ENCODE data around the gene PSRC1.

The PSRC1 gene

DNA sequence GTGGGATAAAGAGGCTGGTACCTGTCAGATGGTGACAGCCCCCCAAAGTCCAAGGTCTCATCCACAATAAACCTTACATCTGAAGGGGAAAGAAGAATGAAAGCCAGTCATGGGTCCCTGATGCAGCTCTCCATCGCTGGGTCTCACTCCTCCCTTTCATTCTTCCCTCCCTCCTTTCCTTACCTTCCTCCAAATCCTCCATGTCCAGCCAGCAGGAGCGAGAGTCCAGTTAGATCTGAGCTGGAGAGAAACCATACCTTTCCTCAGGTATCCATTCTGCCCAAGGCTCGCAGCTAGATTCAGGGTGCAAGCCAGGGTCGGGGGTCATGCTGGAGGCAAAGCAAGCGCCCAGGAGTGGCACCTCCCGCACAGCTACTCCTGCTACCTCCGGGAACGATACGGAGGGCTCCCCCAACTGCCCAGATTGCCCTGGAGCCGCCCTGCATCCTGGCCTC, 421 bp downstream of the PSRC1 start:
- Mint-ChIP-seq H3K36me3 (ENCODE audit: low read depth) (no peaks in the 10 kb centered on the region), H3K9me3 (no peaks in the 10 kb centered on the region), H3K27me3 (no peaks in the 10 kb centered on the region), H3K27ac (peak overlapping the region; percentile 71), H3K4me3 (peak overlapping the region; percentile 91), H3K4me1 (ENCODE audit: low read depth) (peaks cover 21% of the 10 kb centered on the region)

GRCh38 chr1:109281680-109282496, 1.1 kb downstream of the PSRC1 start:
- H3K9me3 Mint-ChIP-seq: no peaks in the 10 kb centered on the region
- H3K27ac Mint-ChIP-seq: no peak overlapping the region
- H3K36me3 Mint-ChIP-seq (ENCODE audit: low read depth): no peaks in the 10 kb centered on the region
- peaks cover 24% of the 10 kb centered on the region for H3K4me1 Mint-ChIP-seq (ENCODE audit: low read depth)
- no peaks in the 10 kb centered on the region for H3K27me3 Mint-ChIP-seq
- H3K4me3 Mint-ChIP-seq: peak overlapping the region; percentile 91

GRCh38 chr1:109280862-109281261, 2.1 kb downstream of the PSRC1 start:
- Mint-ChIP-seq H3K4me3 (no peak overlapping the region), H3K27me3 (no peaks in the 10 kb centered on the region), H3K9me3 (no peaks in the 10 kb centered on the region), H3K36me3 (ENCODE audit: low read depth) (no peaks in the 10 kb centered on the region), H3K27ac (no peak overlapping the region), H3K4me1 (ENCODE audit: low read depth) (peaks cover 24% of the 10 kb centered on the region)

DNA sequence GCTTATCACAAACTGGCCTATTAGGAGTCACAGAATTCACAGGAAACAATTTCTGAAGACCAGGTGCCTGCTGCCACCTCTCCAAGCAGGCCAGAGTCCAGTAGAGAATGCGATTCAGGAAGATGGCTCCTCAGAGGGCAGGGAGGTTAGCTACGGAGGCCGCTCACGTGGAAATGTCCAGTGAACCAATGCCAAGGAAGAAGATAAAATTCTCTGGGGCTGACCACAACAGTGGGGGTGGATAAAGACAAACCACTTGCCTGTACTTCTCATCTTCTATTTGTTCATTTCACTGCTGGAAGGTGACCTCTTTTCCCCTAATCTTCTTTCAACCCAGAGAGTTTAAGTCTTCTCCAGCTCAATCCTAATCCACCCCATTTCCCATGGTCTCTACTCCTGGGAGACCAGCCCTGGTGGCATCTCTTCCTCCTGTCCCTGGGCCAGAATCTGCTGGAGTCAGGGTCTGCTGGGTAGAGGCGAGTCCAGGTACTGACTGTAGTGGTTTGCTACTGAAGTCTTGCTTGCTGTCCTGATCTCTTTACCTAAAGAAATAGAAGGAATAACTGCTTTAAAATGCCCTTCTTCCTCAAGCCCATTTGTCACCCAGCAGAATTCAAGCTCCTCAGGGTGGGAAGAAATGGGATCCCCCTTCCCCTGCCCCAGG, 3.2 kb downstream of the PSRC1 start:
- H3K4me1 Mint-ChIP-seq (ENCODE audit: low read depth): peaks cover 24% of the 10 kb centered on the region
- no peak overlapping the region for H3K27ac Mint-ChIP-seq
- no peaks in the 10 kb centered on the region for H3K36me3 Mint-ChIP-seq (ENCODE audit: low read depth)
- H3K9me3 Mint-ChIP-seq: no peaks in the 10 kb centered on the region
- no peaks in the 10 kb centered on the region for H3K27me3 Mint-ChIP-seq
- H3K4me3 Mint-ChIP-seq: no peak overlapping the region

DNA sequence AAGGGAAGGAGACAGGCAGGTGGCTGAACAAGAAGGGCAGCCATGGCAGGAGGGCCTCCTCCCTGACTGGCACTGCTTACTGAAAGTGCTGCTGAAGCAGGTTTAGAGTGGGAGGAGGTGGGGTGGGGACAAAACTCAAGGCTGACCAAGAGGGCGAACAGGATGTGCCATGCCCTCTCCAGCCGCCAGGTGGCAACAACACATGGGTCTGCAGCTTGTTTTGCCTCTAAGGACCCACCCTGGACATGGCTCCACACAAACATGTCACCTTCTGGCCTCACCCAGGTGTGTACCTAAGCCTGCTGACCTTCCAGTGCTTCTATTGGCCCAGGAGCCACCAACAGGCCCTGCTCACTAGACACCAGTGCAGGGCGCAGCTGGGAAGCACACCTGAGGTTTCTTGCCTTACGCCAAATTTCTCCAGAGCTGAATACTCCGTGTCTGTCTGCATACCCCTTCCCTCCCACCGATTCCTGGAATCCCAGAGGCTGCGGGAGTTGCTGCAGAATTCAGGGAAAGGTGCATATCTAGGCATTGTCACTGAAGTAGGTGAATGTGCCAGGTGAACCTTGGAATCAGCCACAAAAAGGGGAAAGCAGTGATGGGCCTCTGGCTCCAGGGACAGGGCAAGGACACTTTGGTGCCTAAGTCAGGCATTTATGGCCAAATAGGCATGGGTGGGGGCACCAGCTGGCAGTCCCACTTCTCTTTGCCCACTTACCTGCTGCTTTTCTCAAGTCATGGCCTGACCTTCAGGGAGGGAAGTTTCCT, 5.3 kb downstream of the PSRC1 start:
- no peaks in the 10 kb centered on the region for H3K27me3 Mint-ChIP-seq
- H3K4me1 Mint-ChIP-seq (ENCODE audit: low read depth): peaks cover 15% of the 10 kb centered on the region
- H3K4me3 Mint-ChIP-seq: no peak overlapping the region
- H3K9me3 Mint-ChIP-seq: no peaks in the 10 kb centered on the region
- H3K36me3 Mint-ChIP-seq (ENCODE audit: low read depth): no peaks in the 10 kb centered on the region
- H3K27ac Mint-ChIP-seq: no peak overlapping the region

GRCh38 chr1:109275706-109276345, 7.1 kb downstream of the PSRC1 start:
- Mint-ChIP-seq H3K4me1 (ENCODE audit: low read depth) (peaks cover 8% of the 10 kb centered on the region), H3K27ac (no peak overlapping the region), H3K36me3 (ENCODE audit: low read depth) (no peaks in the 10 kb centered on the region), H3K27me3 (no peaks in the 10 kb centered on the region), H3K4me3 (no peak overlapping the region), H3K9me3 (no peaks in the 10 kb centered on the region)

DNA sequence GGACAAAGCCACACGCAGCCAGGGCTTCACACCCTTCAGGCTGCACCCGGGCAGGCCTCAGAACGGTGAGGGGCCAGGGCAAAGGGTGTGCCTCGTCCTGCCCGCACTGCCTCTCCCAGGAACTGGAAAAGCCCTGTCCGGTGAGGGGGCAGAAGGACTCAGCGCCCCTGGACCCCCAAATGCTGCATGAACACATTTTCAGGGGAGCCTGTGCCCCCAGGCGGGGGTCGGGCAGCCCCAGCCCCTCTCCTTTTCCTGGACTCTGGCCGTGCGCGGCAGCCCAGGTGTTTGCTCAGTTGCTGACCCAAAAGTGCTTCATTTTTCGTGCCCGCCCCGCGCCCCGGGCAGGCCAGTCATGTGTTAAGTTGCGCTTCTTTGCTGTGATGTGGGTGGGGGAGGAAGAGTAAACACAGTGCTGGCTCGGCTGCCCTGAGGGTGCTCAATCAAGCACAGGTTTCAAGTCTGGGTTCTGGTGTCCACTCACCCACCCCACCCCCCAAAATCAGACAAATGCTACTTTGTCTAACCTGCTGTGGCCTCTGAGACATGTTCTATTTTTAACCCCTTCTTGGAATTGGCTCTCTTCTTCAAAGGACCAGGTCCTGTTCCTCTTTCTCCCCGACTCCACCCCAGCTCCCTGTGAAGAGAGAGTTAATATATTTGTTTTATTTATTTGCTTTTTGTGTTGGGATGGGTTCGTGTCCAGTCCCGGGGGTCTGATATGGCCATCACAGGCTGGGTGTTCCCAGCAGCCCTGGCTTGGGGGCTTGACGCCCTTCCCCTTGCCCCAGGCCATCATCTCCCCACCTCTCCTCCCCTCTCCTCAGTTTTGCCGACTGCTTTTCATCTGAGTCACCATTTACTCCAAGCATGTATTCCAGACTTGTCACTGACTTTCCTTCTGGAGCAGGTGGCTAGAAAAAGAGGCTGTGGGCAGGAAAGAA, 8.1 kb downstream of the PSRC1 start:
- H3K27me3 Mint-ChIP-seq: no peaks in the 10 kb centered on the region
- no peak overlapping the region for H3K4me3 Mint-ChIP-seq
- no peaks in the 10 kb centered on the region for H3K9me3 Mint-ChIP-seq
- H3K36me3 Mint-ChIP-seq (ENCODE audit: low read depth): no peaks in the 10 kb centered on the region
- no peak overlapping the region for H3K27ac Mint-ChIP-seq
- H3K4me1 Mint-ChIP-seq (ENCODE audit: low read depth): peaks cover 8% of the 10 kb centered on the region

DNA sequence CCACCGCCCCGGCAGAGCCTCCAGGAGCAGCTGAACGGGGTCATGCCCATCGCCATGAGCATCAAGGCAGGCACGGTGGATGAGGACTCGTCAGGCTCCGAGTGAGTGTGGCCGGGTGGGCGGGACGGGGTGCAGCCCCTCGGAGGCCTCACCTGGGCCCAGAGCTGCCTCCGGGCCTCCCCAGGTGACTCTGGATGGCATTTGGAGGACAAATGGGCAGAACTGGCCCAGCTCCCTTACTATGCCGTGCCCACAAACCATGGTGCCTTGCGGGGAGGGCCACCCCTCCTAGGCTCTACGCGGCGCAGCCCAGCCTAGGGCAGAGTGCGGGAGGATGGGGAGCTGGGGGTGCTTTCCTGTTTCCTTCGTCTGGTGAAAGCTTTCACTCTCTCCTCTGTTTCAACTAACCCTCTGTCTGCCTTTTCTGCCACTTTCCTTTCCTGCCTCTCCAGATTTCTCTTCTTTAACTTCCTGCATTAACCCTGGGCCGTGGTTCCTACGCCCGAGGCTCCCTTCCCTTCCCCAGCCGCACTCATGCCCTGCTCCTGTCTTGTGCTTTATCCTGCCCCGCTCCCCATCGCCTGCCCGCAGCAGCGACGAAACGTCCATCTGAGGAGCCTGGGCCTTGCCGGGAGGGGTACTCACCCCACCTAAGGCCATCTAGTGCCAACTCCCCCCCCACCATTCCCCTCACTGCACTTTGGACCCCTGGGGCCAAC, 9.2 kb downstream of the PSRC1 start:
- Mint-ChIP-seq H3K36me3 (ENCODE audit: low read depth) (no peaks in the 10 kb centered on the region), H3K9me3 (no peaks in the 10 kb centered on the region), H3K27ac (no peak overlapping the region), H3K27me3 (no peaks in the 10 kb centered on the region), H3K4me3 (no peak overlapping the region), H3K4me1 (ENCODE audit: low read depth) (peaks cover 8% of the 10 kb centered on the region)

GRCh38 chr1:109272831-109273547, 10.0 kb downstream of the PSRC1 start:
- no peaks in the 10 kb centered on the region for H3K27me3 Mint-ChIP-seq

DNA sequence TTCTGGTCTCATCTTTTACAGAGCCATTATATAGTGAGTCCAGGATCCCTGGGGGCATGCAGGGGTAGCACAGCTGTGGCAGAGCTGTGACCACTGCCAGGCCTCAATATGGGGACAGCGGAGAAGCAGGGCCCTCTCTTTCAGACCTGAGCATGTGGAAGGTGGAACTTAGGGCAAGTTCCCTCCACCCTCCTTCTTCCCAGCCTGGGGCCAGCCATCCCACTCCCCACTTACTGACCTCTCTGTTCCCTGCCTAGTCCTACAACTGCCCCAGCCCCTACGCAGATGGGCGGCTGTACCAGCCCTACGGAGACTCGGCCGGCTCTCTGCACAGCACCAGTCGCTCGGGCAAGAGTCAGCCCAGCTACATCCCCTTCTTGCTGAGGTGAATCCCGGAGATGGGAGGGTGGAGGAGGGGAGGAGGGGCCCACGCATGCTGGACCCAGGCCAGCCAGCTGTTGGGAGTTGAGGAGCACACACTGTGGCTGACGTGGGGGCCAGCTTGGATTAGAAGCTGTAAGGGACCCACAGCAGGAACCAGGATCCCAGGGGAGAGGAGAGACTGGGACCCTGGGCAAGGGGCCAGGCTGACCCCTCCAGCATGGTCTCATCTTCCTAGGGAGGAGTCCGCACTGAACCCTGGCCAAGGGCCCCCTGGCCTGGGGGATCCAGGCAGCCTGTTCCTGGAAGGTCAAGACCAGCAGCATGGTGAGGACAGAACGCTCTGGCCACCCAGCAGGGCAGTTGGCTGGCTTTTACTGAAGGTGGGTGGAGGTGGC, 10.7 kb downstream of the PSRC1 start:
- no peak overlapping the region for H3K27ac Mint-ChIP-seq
- H3K36me3 Mint-ChIP-seq (ENCODE audit: low read depth): no peaks in the 10 kb centered on the region
- no peaks in the 10 kb centered on the region for H3K9me3 Mint-ChIP-seq
- H3K4me3 Mint-ChIP-seq: no peak overlapping the region
- H3K27me3 Mint-ChIP-seq: no peaks in the 10 kb centered on the region
- peaks cover 7% of the 10 kb centered on the region for H3K4me1 Mint-ChIP-seq (ENCODE audit: low read depth)

More at GRCh38 chr1:109272831-109273547, 10.0 kb downstream of the PSRC1 start:
- no peak overlapping the region for H3K4me3 Mint-ChIP-seq
- no peaks in the 10 kb centered on the region for H3K9me3 Mint-ChIP-seq
- no peaks in the 10 kb centered on the region for H3K36me3 Mint-ChIP-seq (ENCODE audit: low read depth)
- H3K27ac Mint-ChIP-seq: no peak overlapping the region
- H3K4me1 Mint-ChIP-seq (ENCODE audit: low read depth): peaks cover 8% of the 10 kb centered on the region

- H3K4me3 Mint-ChIP-seq: no peak overlapping the region
- H3K9me3 Mint-ChIP-seq: no peaks in the 10 kb centered on the region
- H3K27ac Mint-ChIP-seq: no peak overlapping the region
- no peaks in the 10 kb centered on the region for H3K36me3 Mint-ChIP-seq (ENCODE audit: low read depth)
- peaks cover 5% of the 10 kb centered on the region for H3K4me1 Mint-ChIP-seq (ENCODE audit: low read depth)
- no peaks in the 10 kb centered on the region for H3K27me3 Mint-ChIP-seq
Measured at GRCh38 chr1:109271458-109271857, 11.5 kb downstream of the PSRC1 start.

- no peak overlapping the region for H3K4me3 Mint-ChIP-seq
- H3K36me3 Mint-ChIP-seq (ENCODE audit: low read depth): no peaks in the 10 kb centered on the region
- H3K27me3 Mint-ChIP-seq: no peaks in the 10 kb centered on the region
- no peaks in the 10 kb centered on the region for H3K9me3 Mint-ChIP-seq
- H3K27ac Mint-ChIP-seq: no peak overlapping the region
- peaks cover 5% of the 10 kb centered on the region for H3K4me1 Mint-ChIP-seq (ENCODE audit: low read depth)
Measured at GRCh38 chr1:109270623-109271317, 12.2 kb downstream of the PSRC1 start.
